Skin epidermis (tissue), 12 donors: ENCODE results near the gene NOL4L.
"Not testable (repeated sequence)": the region's sequence is repeated elsewhere in the genome, so short reads cannot be mapped to it uniquely, and the experiment has no call there.

Experiments
- H3K27ac ChIP-seq, 21 experiments: fragments of 200-600 bp; sonication (generic) in 11 of 21; one replicate each; pipeline ENCODE4 v1.5.0; 2020; ENCODE audit warnings: mild to moderate bottlenecking in 3 of 21, inconsistent platforms in 2 of 21, moderate library complexity in 2 of 21
- H3K4me3 ChIP-seq, 7 experiments: fragments of 200-600 bp; sonication (generic) in 2 of 7; one replicate each; pipeline ENCODE4 v1.5.0; 2020; ENCODE audit warnings: inconsistent platforms in 2 of 7, mild to moderate bottlenecking in 2 of 7, moderate library complexity in 1 of 7

NOL4L gene

GRCh38 chr20:32434434-32434833 lies 150.7 kb downstream of the NOL4L start:
- Histone ChIP-seq H3K4me3 (no peak overlapping the region), H3K27ac (no peak overlapping the region)

- peak overlapping the region in 2 of 21 experiments; percentile 0 to 28 for H3K27ac ChIP-seq
Measured at GRCh38 chr20:32433311-32434021, 151.7 kb downstream of the NOL4L start.

GRCh38 chr20:32432277-32432676 lies 152.9 kb downstream of the NOL4L start:
- peak overlapping the region in 3 of 21 experiments; percentile 3 to 26 (median 15) for H3K27ac ChIP-seq
- H3K4me3 ChIP-seq = no peak overlapping the region

More at GRCh38 chr20:32433311-32434021, 151.7 kb downstream of the NOL4L start:
- no peak overlapping the region for H3K4me3 ChIP-seq

GRCh38 chr20:32431457-32431856 lies 153.7 kb downstream of the NOL4L start:
- H3K27ac ChIP-seq = no peak overlapping the region
- no peak overlapping the region for H3K4me3 ChIP-seq

- Histone ChIP-seq H3K27ac (peak overlapping the region in 2 of 21 experiments; percentile 19 to 62), H3K4me3 (no peak overlapping the region)
Measured at GRCh38 chr20:32429745-32430360, 155.3 kb downstream of the NOL4L start.

GRCh38 chr20:32429343-32429742 lies 155.8 kb downstream of the NOL4L start:
- H3K4me3 ChIP-seq = no peak overlapping the region

GRCh38 chr20:32427996-32428395 lies 157.1 kb downstream of the NOL4L start:
- Histone ChIP-seq H3K4me3 (no peak overlapping the region), H3K27ac (no peak overlapping the region)

More at GRCh38 chr20:32429343-32429742, 155.8 kb downstream of the NOL4L start:
- peak overlapping the region in 1 of 21 experiments; percentile 62 for H3K27ac ChIP-seq

- Histone ChIP-seq H3K4me3 (no peak overlapping the region), H3K27ac (no peak overlapping the region)
Measured at GRCh38 chr20:32421290-32421689, 163.8 kb downstream of the NOL4L start.

GRCh38 chr20:32418376-32418775 lies 166.8 kb downstream of the NOL4L start:
- H3K4me3 ChIP-seq = no peak overlapping the region
- no peak overlapping the region for H3K27ac ChIP-seq

GRCh38 chr20:32416206-32416605 lies 168.9 kb downstream of the NOL4L start:
- Histone ChIP-seq H3K4me3 (no peak overlapping the region), H3K27ac (no peak overlapping the region)

- Histone ChIP-seq H3K27ac (no peak overlapping the region), H3K4me3 (no peak overlapping the region)
Measured at GRCh38 chr20:32415494-32415893, 169.6 kb downstream of the NOL4L start.

- peak overlapping the region in 1 of 21 experiments; percentile 30 for H3K27ac ChIP-seq
- H3K4me3 ChIP-seq = no peak overlapping the region
Measured at GRCh38 chr20:32411955-32412706, 173.0 kb downstream of the NOL4L start.

- H3K4me3 ChIP-seq, H3K27ac ChIP-seq: not testable (repeated sequence)
Measured at GRCh38 chr20:32407131-32407750, 177.9 kb downstream of the NOL4L start.

- Histone ChIP-seq H3K4me3 (no peak overlapping the region), H3K27ac (no peak overlapping the region)
Measured at GRCh38 chr20:32406701-32407100, 178.4 kb downstream of the NOL4L start.

- H3K27ac ChIP-seq = no peak overlapping the region
- no peak overlapping the region for H3K4me3 ChIP-seq
Measured at GRCh38 chr20:32404017-32404416, 181.1 kb downstream of the NOL4L start.

GRCh38 chr20:32400476-32400875 lies 184.7 kb downstream of the NOL4L start:
- no peak overlapping the region for H3K4me3 ChIP-seq
- H3K27ac ChIP-seq = no peak overlapping the region

- Histone ChIP-seq H3K4me3 (no peak overlapping the region), H3K27ac (no peak overlapping the region)
Measured at GRCh38 chr20:32397567-32398084, 187.5 kb downstream of the NOL4L start.

- no peak overlapping the region for H3K4me3 ChIP-seq
- H3K27ac ChIP-seq = no peak overlapping the region
Measured at GRCh38 chr20:32396646-32397160, 188.4 kb downstream of the NOL4L start.

GRCh38 chr20:32395066-32395465 lies 190.1 kb downstream of the NOL4L start:
- no peak overlapping the region for H3K4me3 ChIP-seq
- H3K27ac ChIP-seq = no peak overlapping the region
